ENCODE measurements around the gene WLS. TPM values are rescaled to one million over a fixed set of nuclear protein-coding genes. Genes with fewer than 3 reads are reported as not detected.
"Not testable (repeated sequence)": the region's sequence is repeated elsewhere in the genome, so short reads cannot be mapped to it uniquely, and the experiment has no call there.

WLS gene
- total and polyA plus RNA-seq, 4 donors: 29.9 to 81.5 (median 51.8) TPM

DNA sequence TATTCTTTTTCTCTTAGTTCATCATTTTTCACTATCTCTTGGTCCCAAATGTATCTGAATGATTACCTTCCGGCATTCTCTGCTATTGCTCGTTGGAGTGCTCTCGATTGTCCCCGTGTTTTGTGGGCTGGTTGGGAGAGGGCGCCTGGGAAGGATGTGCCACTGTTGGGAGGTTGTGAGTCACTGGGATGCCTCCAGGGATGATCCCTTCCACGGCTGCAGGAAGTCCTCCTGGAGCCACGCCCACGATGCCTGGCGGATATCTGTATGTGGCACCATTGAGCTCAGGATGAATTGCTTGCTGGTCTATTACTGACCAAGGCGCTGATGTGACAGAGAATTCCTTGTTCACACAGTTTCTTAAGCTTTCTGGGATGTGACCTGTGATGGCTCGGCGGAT, 70.7 kb downstream of the WLS start:
- ATAC-seq (ENCODE audit: low FRiP score); intact Hi-C loops (cut with DNase I); H3K9me3 ChIP-seq (ENCODE audit: control insufficient read depth, low read length); H3K36me3 ChIP-seq (ENCODE audit: control insufficient read depth in 1 of 2, insufficient read depth in 2 of 2, low read length in 1 of 2); H3K27ac ChIP-seq (ENCODE audit: low read depth in 1 of 2, low read length in 2 of 2); DNase-seq; H3K4me1 ChIP-seq (ENCODE audit: control insufficient read depth in 1 of 2, insufficient read depth in 2 of 2, low read length in 2 of 2); H3K4me3 ChIP-seq (ENCODE audit: low read length in 2 of 2); H3K27me3 ChIP-seq (ENCODE audit: control insufficient read depth in 1 of 2, insufficient read depth in 2 of 2, low read length in 1 of 2): not testable (repeated sequence)
- WGBS, 2 donors: 91 to 93% methylated on average over 12 of the region's 12 CpGs

DNA sequence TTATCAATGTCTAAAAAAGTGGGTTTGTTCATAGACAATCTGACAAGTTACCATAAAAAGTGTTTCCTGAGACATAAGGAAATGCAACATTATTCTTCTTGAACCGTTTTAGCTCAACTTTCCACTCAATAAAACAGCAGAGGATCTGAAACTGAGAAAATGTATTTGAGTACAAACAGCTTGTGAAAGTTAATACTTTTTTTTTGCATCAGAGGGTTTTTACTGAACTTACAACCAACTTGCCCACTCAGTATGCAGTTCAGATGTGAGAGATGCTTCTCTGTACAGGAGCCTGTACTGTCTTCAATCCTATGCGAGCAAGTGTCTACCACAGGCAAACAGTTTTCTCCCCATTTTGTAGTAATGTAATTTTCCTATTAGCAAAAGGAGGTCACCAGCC, 71.4 kb downstream of the WLS start:
- H3K36me3 ChIP-seq (ENCODE audit: control insufficient read depth in 1 of 2, insufficient read depth in 2 of 2, low read length in 1 of 2); ATAC-seq (ENCODE audit: low FRiP score); DNase-seq; intact Hi-C loops (cut with DNase I); H3K9me3 ChIP-seq (ENCODE audit: control insufficient read depth, low read length); H3K4me3 ChIP-seq (ENCODE audit: low read length in 2 of 2); H3K27ac ChIP-seq (ENCODE audit: low read depth in 1 of 2, low read length in 2 of 2); H3K27me3 ChIP-seq (ENCODE audit: control insufficient read depth in 1 of 2, insufficient read depth in 2 of 2, low read length in 1 of 2); H3K4me1 ChIP-seq (ENCODE audit: control insufficient read depth in 1 of 2, insufficient read depth in 2 of 2, low read length in 2 of 2): not testable (repeated sequence)
- WGBS, 2 donors: 73% methylated on average over 2 of the region's 2 CpGs

DNA sequence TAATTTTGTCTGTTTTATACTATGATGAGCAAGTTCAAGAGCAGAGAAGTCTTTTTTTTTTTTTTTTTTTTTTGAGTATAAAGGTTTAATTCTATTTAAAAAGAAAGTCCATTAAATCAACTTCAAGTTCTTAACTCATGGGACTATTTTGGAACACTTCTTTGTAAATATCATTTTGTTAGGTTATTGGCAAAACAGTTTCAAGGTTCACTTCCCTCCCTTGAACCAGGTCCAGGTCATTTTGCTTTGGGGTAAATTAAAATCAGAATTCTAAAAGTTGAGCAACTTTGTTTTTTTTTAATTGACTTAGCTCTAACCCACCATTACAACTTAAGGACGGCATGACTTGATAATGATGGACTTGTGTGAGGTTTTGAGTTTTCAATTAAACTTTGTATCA, 72.3 kb downstream of the WLS start:
- Histone ChIP-seq H3K27me3 (ENCODE audit: control insufficient read depth in 1 of 2, insufficient read depth in 2 of 2, low read length in 1 of 2) (no peaks in the 10 kb centered on the region), H3K36me3 (ENCODE audit: control insufficient read depth in 1 of 2, insufficient read depth in 2 of 2, low read length in 1 of 2) (no peaks in the 10 kb centered on the region), H3K9me3 (ENCODE audit: control insufficient read depth, low read length) (no peaks in the 10 kb centered on the region), H3K27ac (ENCODE audit: low read depth in 1 of 2, low read length in 2 of 2) (no peak overlapping the region), H3K4me1 (ENCODE audit: control insufficient read depth in 1 of 2, insufficient read depth in 2 of 2, low read length in 2 of 2) (no peaks in the 10 kb centered on the region), H3K4me3 (ENCODE audit: low read length in 2 of 2) (no peak overlapping the region)
- ATAC-seq (ENCODE audit: low FRiP score) (no peak), DNase-seq (no peak)
- intact Hi-C loops (cut with DNase I): no loop called here
- WGBS, 2 donors: 87 to 90% methylated on average over 1 of the region's 1 CpG

DNA sequence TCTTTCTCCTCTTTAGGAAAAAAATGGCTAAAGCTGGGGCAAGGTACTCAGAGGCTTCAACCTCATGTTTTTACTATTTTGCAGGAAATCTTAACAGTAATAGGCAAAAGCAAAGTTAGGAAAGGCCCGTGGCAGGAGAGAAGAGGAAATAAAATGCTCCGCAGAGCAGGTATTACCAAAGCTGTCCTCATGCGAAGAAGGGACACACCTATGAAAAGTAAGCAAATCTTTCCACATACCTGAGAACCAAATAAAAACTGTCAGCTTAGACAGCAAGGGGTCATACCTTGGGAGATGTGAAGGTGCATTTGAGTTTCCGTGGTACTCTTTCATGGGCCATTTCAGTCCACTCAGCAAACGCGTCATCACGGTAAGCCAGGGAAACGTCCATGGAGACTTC, 73.5 kb downstream of the WLS start:
- ATAC-seq (ENCODE audit: low FRiP score) (no peak), DNase-seq (no peak)
- H3K27ac ChIP-seq (ENCODE audit: low read depth in 1 of 2, low read length in 2 of 2): no peak overlapping the region
- 85 to 90% methylated on average over 8 of the region's 8 CpGs for WGBS, 2 donors
- no peaks in the 10 kb centered on the region for H3K9me3 ChIP-seq (ENCODE audit: control insufficient read depth, low read length)
- intact Hi-C loops (cut with DNase I): no loop called here
- no peak overlapping the region for H3K4me3 ChIP-seq (ENCODE audit: low read length in 2 of 2)
- H3K36me3 ChIP-seq (ENCODE audit: control insufficient read depth in 1 of 2, insufficient read depth in 2 of 2, low read length in 1 of 2): no peaks in the 10 kb centered on the region
- H3K4me1 ChIP-seq (ENCODE audit: control insufficient read depth in 1 of 2, insufficient read depth in 2 of 2, low read length in 2 of 2): no peaks in the 10 kb centered on the region
- H3K27me3 ChIP-seq (ENCODE audit: control insufficient read depth in 1 of 2, insufficient read depth in 2 of 2, low read length in 1 of 2): no peaks in the 10 kb centered on the region

DNA sequence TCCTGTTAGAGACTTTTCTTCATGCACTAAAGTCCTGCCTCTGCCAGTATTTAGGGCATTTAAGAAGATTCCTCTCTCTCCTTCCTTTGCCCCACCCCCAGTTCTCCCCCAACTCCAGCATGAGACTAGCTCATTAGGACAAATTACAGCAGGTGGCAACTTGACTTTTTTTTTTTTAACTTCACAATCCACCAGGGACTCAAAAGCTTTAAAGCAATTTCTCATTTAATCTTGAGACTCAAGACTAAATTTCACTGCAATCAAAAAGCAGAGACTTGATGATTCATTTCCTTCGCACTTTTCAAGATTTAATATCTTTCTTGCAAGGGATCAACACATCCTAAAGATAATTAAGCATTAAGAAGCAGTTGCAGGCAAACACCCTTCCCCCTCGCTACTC, 74.9 kb downstream of the WLS start:
- Histone ChIP-seq H3K4me3 (ENCODE audit: low read length in 2 of 2) (no peak overlapping the region), H3K27ac (ENCODE audit: low read depth in 1 of 2, low read length in 2 of 2) (no peak overlapping the region), H3K27me3 (ENCODE audit: control insufficient read depth in 1 of 2, insufficient read depth in 2 of 2, low read length in 1 of 2) (no peaks in the 10 kb centered on the region), H3K9me3 (ENCODE audit: control insufficient read depth, low read length) (no peaks in the 10 kb centered on the region), H3K36me3 (ENCODE audit: control insufficient read depth in 1 of 2, insufficient read depth in 2 of 2, low read length in 1 of 2) (peaks cover 0 to 2% of the 10 kb centered on the region in 2 donors), H3K4me1 (ENCODE audit: control insufficient read depth in 1 of 2, insufficient read depth in 2 of 2, low read length in 2 of 2) (no peaks in the 10 kb centered on the region)
- WGBS, 2 donors: 95 to 96% methylated on average over 2 of the region's 2 CpGs
- intact Hi-C loops (cut with DNase I): no loop called here
- DNase-seq (no peak), ATAC-seq (ENCODE audit: low FRiP score) (no peak)

DNA sequence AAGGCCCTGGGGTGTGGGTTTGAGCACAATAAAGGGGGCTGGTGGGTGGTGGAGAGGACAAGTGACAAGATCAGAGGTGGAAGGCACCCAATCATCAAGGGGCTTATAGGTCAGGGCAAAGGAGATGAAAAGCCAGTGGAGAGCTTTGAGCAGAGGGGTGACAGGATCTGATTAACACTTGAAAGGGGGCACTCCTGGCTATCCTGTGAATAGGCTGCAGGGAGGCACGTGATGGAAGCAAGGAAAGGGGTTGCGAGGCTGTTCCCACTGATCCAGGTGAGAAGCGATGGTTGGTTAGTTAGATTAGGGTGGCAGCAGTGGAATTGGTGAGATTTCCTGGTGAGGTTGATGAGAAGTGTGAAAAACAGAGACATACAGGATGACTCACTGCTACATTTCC, 80.6 kb downstream of the WLS start:
- Histone ChIP-seq H3K27ac (ENCODE audit: low read depth in 1 of 2, low read length in 2 of 2) (no peak overlapping the region), H3K4me1 (ENCODE audit: control insufficient read depth in 1 of 2, insufficient read depth in 2 of 2, low read length in 2 of 2) (no peaks in the 10 kb centered on the region), H3K36me3 (ENCODE audit: control insufficient read depth in 1 of 2, insufficient read depth in 2 of 2, low read length in 1 of 2) (peaks cover 9 to 21% of the 10 kb centered on the region in 2 donors), H3K27me3 (ENCODE audit: control insufficient read depth in 1 of 2, insufficient read depth in 2 of 2, low read length in 1 of 2) (no peaks in the 10 kb centered on the region), H3K9me3 (ENCODE audit: control insufficient read depth, low read length) (no peaks in the 10 kb centered on the region), H3K4me3 (ENCODE audit: low read length in 2 of 2) (no peak overlapping the region)
- DNase-seq (no peak), ATAC-seq (ENCODE audit: low FRiP score) (no peak)
- 87 to 91% methylated on average over 3 of the region's 3 CpGs for WGBS, 2 donors
- intact Hi-C loops (cut with DNase I): no loop called here

DNA sequence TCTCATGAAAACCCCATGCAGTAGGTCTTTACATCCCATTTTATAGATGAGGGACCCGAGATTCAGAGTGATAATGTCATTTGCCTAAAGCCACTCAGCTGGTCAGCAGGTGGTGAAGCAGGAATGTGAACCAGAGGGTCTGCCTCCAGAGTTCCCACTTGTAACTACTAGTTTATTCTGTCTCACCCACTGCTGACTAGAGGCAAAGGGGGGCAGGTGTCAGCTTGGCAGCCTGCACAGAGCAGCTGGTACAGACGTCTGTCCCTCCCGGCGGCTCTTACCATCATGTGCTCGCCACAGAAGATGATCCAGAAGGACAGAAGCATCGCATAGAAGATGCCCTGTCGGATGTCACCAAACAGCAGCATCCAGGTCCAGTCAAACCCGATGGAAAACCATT, 82.4 kb downstream of the WLS start:
- Histone ChIP-seq H3K9me3 (ENCODE audit: control insufficient read depth, low read length) (no peaks in the 10 kb centered on the region), H3K27me3 (ENCODE audit: control insufficient read depth in 1 of 2, insufficient read depth in 2 of 2, low read length in 1 of 2) (no peaks in the 10 kb centered on the region), H3K4me3 (ENCODE audit: low read length in 2 of 2) (no peak overlapping the region), H3K27ac (ENCODE audit: low read depth in 1 of 2, low read length in 2 of 2) (no peak overlapping the region), H3K4me1 (ENCODE audit: control insufficient read depth in 1 of 2, insufficient read depth in 2 of 2, low read length in 2 of 2) (no peaks in the 10 kb centered on the region), H3K36me3 (ENCODE audit: control insufficient read depth in 1 of 2, insufficient read depth in 2 of 2, low read length in 1 of 2) (peaks cover 9 to 21% of the 10 kb centered on the region in 2 donors)
- 90% methylated on average over 8 of the region's 8 CpGs for WGBS, 2 donors
- intact Hi-C loops (cut with DNase I): no loop called here
- DNase-seq (no peak), ATAC-seq (ENCODE audit: low FRiP score) (no peak)

DNA sequence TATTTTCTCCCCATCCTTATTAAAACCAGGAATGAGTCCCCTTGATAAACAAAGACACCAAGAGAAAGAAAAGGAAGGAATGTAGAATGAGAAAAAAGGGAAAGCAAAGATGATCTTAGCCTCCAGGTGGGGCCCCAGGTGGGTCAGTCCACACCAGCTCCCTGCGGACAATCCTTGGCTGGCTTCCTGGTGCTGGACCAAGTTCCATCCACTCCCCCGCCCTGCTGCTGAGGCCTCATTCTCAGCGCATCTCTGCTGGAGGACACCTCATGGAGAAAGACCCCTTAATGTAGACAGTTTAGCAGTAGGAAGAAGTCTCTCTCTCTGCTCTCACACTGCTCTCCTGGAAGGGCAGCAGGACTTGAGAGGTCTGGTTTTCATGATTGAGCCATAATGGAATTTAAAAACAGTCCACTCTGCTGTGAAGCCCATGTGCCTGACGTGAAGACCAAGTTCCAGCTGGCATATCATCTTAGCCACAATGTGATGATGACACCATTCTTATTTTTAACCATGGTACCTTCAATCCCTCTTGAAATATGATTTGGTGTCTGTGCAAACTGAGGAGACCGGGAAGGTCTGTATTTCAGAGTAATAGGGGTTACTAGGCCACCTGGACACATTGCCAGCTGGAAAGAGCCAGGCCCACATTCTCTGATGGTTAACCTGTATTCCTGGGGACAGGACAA, 83.1 kb downstream of the WLS start:
- WGBS, 2 donors: 67 to 76% methylated on average over 5 of the region's 5 CpGs
- H3K36me3 ChIP-seq (ENCODE audit: control insufficient read depth in 1 of 2, insufficient read depth in 2 of 2, low read length in 1 of 2): peaks cover 9 to 21% of the 10 kb centered on the region in 2 donors
- no peaks in the 10 kb centered on the region for H3K27me3 ChIP-seq (ENCODE audit: control insufficient read depth in 1 of 2, insufficient read depth in 2 of 2, low read length in 1 of 2)
- H3K27ac ChIP-seq (ENCODE audit: low read depth in 1 of 2, low read length in 2 of 2): no peak overlapping the region
- intact Hi-C loops (cut with DNase I): no loop called here
- H3K4me1 ChIP-seq (ENCODE audit: control insufficient read depth in 1 of 2, insufficient read depth in 2 of 2, low read length in 2 of 2): no peaks in the 10 kb centered on the region
- no peak overlapping the region for H3K4me3 ChIP-seq (ENCODE audit: low read length in 2 of 2)
- no peak for ATAC-seq (ENCODE audit: low FRiP score)
- H3K9me3 ChIP-seq (ENCODE audit: control insufficient read depth, low read length): no peaks in the 10 kb centered on the region
- DNase-seq: no peak

DNA sequence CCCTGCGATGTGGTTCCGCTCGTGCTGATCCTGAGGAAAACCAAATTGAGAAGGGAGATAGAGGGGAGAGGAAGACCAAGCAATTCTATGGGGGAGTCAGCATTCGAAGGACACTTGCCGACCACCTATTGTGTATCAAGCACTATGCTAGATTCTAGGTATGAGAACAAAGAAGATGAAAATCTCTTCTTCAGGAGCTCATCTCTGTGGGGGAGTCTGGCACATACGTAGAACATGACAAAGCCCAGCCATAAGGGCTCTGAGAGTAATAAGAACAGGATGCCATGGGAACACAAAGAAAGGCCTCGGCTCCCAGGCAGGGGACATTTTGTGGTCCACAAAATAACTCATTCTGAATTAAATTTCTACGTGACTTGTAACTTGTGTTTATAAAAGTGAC, 83.7 kb downstream of the WLS start:
- DNase-seq: no peak
- no peaks in the 10 kb centered on the region for H3K4me1 ChIP-seq (ENCODE audit: control insufficient read depth in 1 of 2, insufficient read depth in 2 of 2, low read length in 2 of 2)
- H3K36me3 ChIP-seq (ENCODE audit: control insufficient read depth in 1 of 2, insufficient read depth in 2 of 2, low read length in 1 of 2): peaks cover 9 to 21% of the 10 kb centered on the region in 2 donors
- intact Hi-C loops (cut with DNase I): no loop called here
- H3K4me3 ChIP-seq (ENCODE audit: low read length in 2 of 2): no peak overlapping the region
- no peaks in the 10 kb centered on the region for H3K9me3 ChIP-seq (ENCODE audit: control insufficient read depth, low read length)
- 93 to 96% methylated on average over 8 of the region's 8 CpGs for WGBS, 2 donors
- no peaks in the 10 kb centered on the region for H3K27me3 ChIP-seq (ENCODE audit: control insufficient read depth in 1 of 2, insufficient read depth in 2 of 2, low read length in 1 of 2)
- no peak for ATAC-seq (ENCODE audit: low FRiP score)
- H3K27ac ChIP-seq (ENCODE audit: low read depth in 1 of 2, low read length in 2 of 2): no peak overlapping the region

Data from aorta (tissue), 5 donors.